H1 (cell line): ENCODE data around the gene CDH26. TPM values are rescaled to one million over a fixed set of nuclear protein-coding genes. Genes with fewer than 3 reads are reported as not detected.

Experiments
- CTCF ChIA-PET: fragments of 300-600 bp; sonication (Branson Sonifier 250); formaldehyde crosslinking; loops from one replicate; lab custom pipeline; 2021; ENCODE audit not compliant: partially characterized antibody; lab: Charles Lee
- POLR2A ChIA-PET: fragments of 300-600 bp; sonication (Branson Sonifier 250); formaldehyde crosslinking; loops from one replicate; lab custom pipeline; 2021; ENCODE audit warnings: inconsistent platforms; ENCODE audit not compliant: partially characterized antibody; lab: Charles Lee
- DNase-seq, 2 experiments: peaks; one replicate each; pipeline versions ENCODE4 v3.0.0 to v3.0.0-alpha.2; 2010 to 2022; ENCODE audit warnings: low spot score in 2 of 2, low read depth in 1 of 2, mixed read lengths in 1 of 2
- FAIRE-seq: peaks from 2 replicates; lab custom pipeline; 2011; peaks lifted over from hg19 to GRCh38; lab: Jason Lieb, UNC
- H2AFZ ChIP-seq: 2 replicates; pipeline ENCODE4 v1.8.1; 2012; ENCODE audit warnings: low read length, inconsistent platforms
- H2AK5ac ChIP-seq: 2 replicates; pipeline ENCODE4 v1.6.1; 2013; ENCODE audit warnings: low read depth, low read length
- H2BK120ac ChIP-seq: replicated peaks from 2 replicates; pipeline ENCODE3; 2013; ENCODE audit warnings: low read depth, low read length, inconsistent platforms
- H2BK12ac ChIP-seq: 2 replicates; pipeline ENCODE4 v1.6.1; 2013; ENCODE audit warnings: low read depth, low read length
- H2BK15ac ChIP-seq: 2 replicates; pipeline ENCODE4 v1.6.1; 2013; ENCODE audit warnings: low read length
- H2BK20ac ChIP-seq: 2 replicates; pipeline ENCODE4 v1.6.1; 2013; ENCODE audit warnings: low read length
- H2BK5ac ChIP-seq: 2 replicates; pipeline ENCODE4 v1.6.1; 2013; ENCODE audit warnings: low read depth, low read length
- H3K14ac ChIP-seq: 2 replicates; pipeline ENCODE4 v1.6.1; 2013; ENCODE audit warnings: inconsistent platforms; ENCODE audit not compliant: insufficient read length
- H3K18ac ChIP-seq: 2 replicates; pipeline ENCODE4 v1.6.1; 2013; ENCODE audit warnings: low read length; ENCODE audit errors: extremely low read depth
- H3K23ac ChIP-seq: 2 replicates; pipeline ENCODE4 v1.6.1; 2013; ENCODE audit warnings: inconsistent platforms; ENCODE audit not compliant: insufficient read length
- H3K23me2 ChIP-seq: 2 replicates; pipeline ENCODE4 v1.6.1; 2013; ENCODE audit warnings: low read depth, low read length
- H3K27ac ChIP-seq: 2 replicates; pipeline ENCODE4 v1.6.1; 2011; ENCODE audit warnings: low read depth, low read length, inconsistent platforms
- H3K27me3 ChIP-seq, 4 experiments: replicated peaks in 1 of 4; 1 replicate in 1 of 4; 2 replicates in 3 of 4; pipeline versions ENCODE4 v1.6.1 to v1.8.1; 2011 to 2013; ENCODE audit warnings: low read length in 3 of 4, mild to moderate bottlenecking in 3 of 4, inconsistent platforms in 2 of 4, mixed read lengths in 2 of 4, moderate library complexity in 1 of 4; ENCODE audit not compliant: control insufficient read depth in 3 of 4, insufficient read depth in 3 of 4; ENCODE audit errors: extremely low read depth in 1 of 4
- H3K36me3 ChIP-seq, 4 experiments: 2 replicates each; pipeline versions ENCODE4 v1.6.1 to v1.8.1; 2011 to 2013; ENCODE audit warnings: mild to moderate bottlenecking in 4 of 4, low read length in 3 of 4, moderate library complexity in 2 of 4, control low read depth in 1 of 4, inconsistent platforms in 1 of 4; ENCODE audit not compliant: insufficient read depth in 4 of 4, control insufficient read depth in 2 of 4
- H3K4ac ChIP-seq: replicated peaks from 2 replicates; pipeline ENCODE3; 2013; ENCODE audit warnings: low read length, low read depth, mixed read lengths, inconsistent platforms; ENCODE audit not compliant: insufficient read length
- H3K4me1 ChIP-seq, 4 experiments: replicated peaks in 1 of 4; 1 replicate in 1 of 4; 2 replicates in 3 of 4; pipeline versions ENCODE4 v1.6.1 to v1.8.1; 2011 to 2013; ENCODE audit warnings: low read length in 3 of 4, inconsistent platforms in 2 of 4, mixed read lengths in 1 of 4; ENCODE audit not compliant: insufficient read depth in 4 of 4, control insufficient read depth in 3 of 4
- H3K4me2 ChIP-seq, 2 experiments: 2 replicates each; pipeline versions ENCODE4 v1.6.1 to v1.8.1; 2011 to 2013; ENCODE audit warnings: low read depth in 2 of 2, low read length in 2 of 2, control low read depth in 1 of 2, inconsistent platforms in 1 of 2, mild to moderate bottlenecking in 1 of 2; ENCODE audit not compliant: insufficient read depth in 1 of 2
- H3K4me3 ChIP-seq, 4 experiments: fragments of 200-600, 300-600 bp in 1 of 4; sonication (generic), shearing (Covaris generic), sonication (Bioruptor Twin) in 1 of 4; 2 replicates each; pipeline versions ENCODE4 v1.5.1 to v1.8.1; 2011 to 2016; ENCODE audit warnings: low read length in 4 of 4, low read depth in 3 of 4, control low read depth in 2 of 4, inconsistent platforms in 2 of 4, mild to moderate bottlenecking in 2 of 4, mixed read lengths in 1 of 4, moderate library complexity in 1 of 4; ENCODE audit not compliant: insufficient read depth in 2 of 4; ENCODE audit errors: extremely low read depth in 1 of 4
- H3K56ac ChIP-seq: replicated peaks from 2 replicates; pipeline ENCODE3; 2013; ENCODE audit warnings: low read depth, mild to moderate bottlenecking, mixed read lengths, low read length, inconsistent platforms; ENCODE audit not compliant: insufficient read length
- H3K79me1 ChIP-seq: 2 replicates; pipeline ENCODE4 v1.6.1; 2013; ENCODE audit warnings: low read depth, low read length, control low read depth
- H3K79me2 ChIP-seq, 2 experiments: 2 replicates each; pipeline versions ENCODE4 v1.6.1 to v1.8.1; 2012 to 2013; ENCODE audit warnings: low read length in 2 of 2, mild to moderate bottlenecking in 2 of 2, inconsistent platforms in 1 of 2; ENCODE audit not compliant: insufficient read depth in 2 of 2, control insufficient read depth in 1 of 2
- H3K9ac ChIP-seq, 4 experiments: replicated peaks in 1 of 4; 1 replicate in 1 of 4; 2 replicates in 3 of 4; pipeline versions ENCODE4 v1.6.1 to v1.8.1; 2011 to 2013; ENCODE audit warnings: low read depth in 3 of 4, low read length in 3 of 4, control low read depth in 2 of 4, mild to moderate bottlenecking in 2 of 4, moderate library complexity in 2 of 4, inconsistent platforms in 1 of 4; ENCODE audit errors: extremely low read depth in 1 of 4
- H3K9me3 ChIP-seq, 2 experiments: 2 replicates each; pipeline versions ENCODE4 v1.6.1 to v1.8.1; 2012 to 2013; ENCODE audit warnings: mild to moderate bottlenecking in 2 of 2, moderate library complexity in 2 of 2, control low read depth in 1 of 2, inconsistent platforms in 1 of 2, low read depth in 1 of 2, low read length in 1 of 2, mixed read lengths in 1 of 2; ENCODE audit not compliant: insufficient read depth in 2 of 2
- H4K20me1 ChIP-seq, 2 experiments: replicated peaks in 1 of 2; 2 replicates each; pipeline versions ENCODE3 to v1.8.1; 2011 to 2013; ENCODE audit warnings: inconsistent platforms in 2 of 2, low read length in 2 of 2, mild to moderate bottlenecking in 1 of 2; ENCODE audit not compliant: insufficient read depth in 2 of 2, control insufficient read depth in 1 of 2
- H4K5ac ChIP-seq: 2 replicates; pipeline ENCODE4 v1.6.1; 2013; ENCODE audit warnings: low read length, low read depth, mixed read lengths, inconsistent platforms; ENCODE audit not compliant: insufficient read length
- H4K8ac ChIP-seq: 2 replicates; pipeline ENCODE4 v1.8.0; 2013; ENCODE audit warnings: mild to moderate bottlenecking, moderate library complexity, low read length, inconsistent platforms; ENCODE audit not compliant: insufficient read depth; ENCODE audit errors: extremely low read depth
- H4K91ac ChIP-seq: replicated peaks from 2 replicates; pipeline ENCODE3; 2013; ENCODE audit warnings: low read length, mixed read lengths, inconsistent platforms; ENCODE audit not compliant: insufficient read length
- CTCF ChIP-seq, 3 experiments: IDR thresholded peaks; 1 replicate in 2 of 3; 2 replicates in 1 of 3; pipeline versions ENCODE4 v1.5.1 to v1.6.1; 2011; ENCODE audit warnings: low read length in 3 of 3, mild to moderate bottlenecking in 3 of 3, inconsistent platforms in 2 of 3, low read depth in 1 of 3, moderate library complexity in 1 of 3; ENCODE audit not compliant: insufficient read depth in 1 of 3; ENCODE audit errors: control extremely low read depth in 1 of 3
- TEAD4 ChIP-seq: IDR thresholded peaks from 2 replicates; pipeline ENCODE4 v1.6.1; 2012; ENCODE audit warnings: low read depth, low read length, inconsistent platforms, mixed read lengths
- WGBS, 2 experiments: shearing (Covaris generic) in 1 of 2; methylation state at CpG; one replicate each; pipeline versions ENCODE4 v1.1.6 to v1.1.7; 2013 to 2015; ENCODE audit warnings: low lambda C conversion rate in 2 of 2, mixed read lengths in 2 of 2, inconsistent platforms in 1 of 2, low coverage in 1 of 2, missing lambda C conversion rate in 1 of 2; ENCODE audit not compliant: insufficient replicate concordance in 2 of 2, insufficient coverage in 1 of 2, insufficient read length in 1 of 2; ENCODE audit errors: extremely low coverage in 1 of 2, missing lambda C conversion rate in 1 of 2; 5-methylcytosine and 5-hydroxymethylcytosine counted together
- polyA plus RNA-seq, 7 experiments: library from polyadenylated mRNA; depleted of rRNA in 3 of 7; stranded (reverse) in 5 of 7; unstranded in 2 of 7; fragments of >200 nt in 5 of 7; fragments of 200-250 nt in 2 of 7; gene quantifications; 1 replicate in 5 of 7; 2 replicates in 1 of 7; 4 replicates in 1 of 7; pipeline versions ENCODE4 v1.2.1 to v1.2.3, GENCODE V29; 2011 to 2013; ENCODE audit warnings: missing spikeins in 2 of 7, mixed read lengths in 2 of 7
- total RNA-seq: library from RNA; stranded (reverse); fragmentation: NEBNext Ultra II Directional; extraction: Animal tissue kit (Norgen Biotek cat#: 25700); gene quantifications from 2 replicates; pipeline ENCODE4 v1.2.1, GENCODE V29; 2021

The CDH26 gene
- total and polyA plus RNA-seq, 2 of the 8 experiments (the other 6 are each of a cell fraction or from before 2014, with no cell fraction given), result 1.5 to 1.7 TPM

- Histone ChIP-seq H3K56ac (no peak overlapping the region), H3K23ac (no peak overlapping the region), H2AFZ (no peak overlapping the region), H4K8ac (no peak overlapping the region; the same call in 1 of the 2 replicates), H3K9ac (no peak overlapping the region), H3K18ac (no peak overlapping the region), H4K20me1 (no peaks in the 10 kb centered on the region), H3K4me3 (no peak overlapping the region)
- CTCF ChIA-PET, result interaction anchor here (3.6 kb wide), 1 partner anchor 10 kb away, joined by 25 read pairs; no protein-coding TSS in a partner anchor
- DNase-seq (no peak), FAIRE-seq (no peak)
- peak in 1 of 3 experiments; percentile 7; a peak in 1 of 4 replicates for TF ChIP-seq CTCF (IDR thresholded peaks at IDR 0.05; ENCODE audit: control extremely low read depth in 1 of 3, insufficient read depth in 1 of 3, low read depth in 1 of 3, low read length in 3 of 3)
- no peak for TF ChIP-seq TEAD4
- TF ChIP-seq, all 59 proteins: peak for 1
- POLR2A ChIA-PET, result no interaction called here
- Histone ChIP-seq H3K79me2 (no peaks in the 10 kb centered on the region), H2BK20ac (no peak overlapping the region), H3K14ac (no peak overlapping the region), H3K4me1 (no peaks in the 10 kb centered on the region), H3K79me1 (no peaks in the 10 kb centered on the region), H2BK15ac (no peak overlapping the region), H3K4me2 (no peak overlapping the region), H3K27ac (no peak overlapping the region; the same call in 1 of the 2 replicates), H3K27me3 (peaks cover 0 to 3% (median under 1%) of the 10 kb centered on the region in 4 experiments; a peak in 1 of 7 replicates), H2BK12ac (no peak overlapping the region), H2AK5ac (no peak overlapping the region), H3K23me2 (no peaks in the 10 kb centered on the region), H3K36me3 (no peaks in the 10 kb centered on the region), H2BK120ac (no peak overlapping the region), H3K4ac (no peak overlapping the region), H4K91ac (no peak overlapping the region), H2BK5ac (no peak overlapping the region), H3K9me3 (no peaks in the 10 kb centered on the region), H4K5ac (no peak overlapping the region)
- WGBS, 2 experiments, result 81% methylated on average over 8 of the region's 8 CpGs; no CpG with 5 or more reads in 1 of the 2 experiments
Observed at GRCh38 chr20:60000271-60001042, 42.2 kb downstream of the CDH26 start.
